Lower lobe of right lung (tissue), 2 donors: ENCODE measurements around the gene S100PBP. TPM values are rescaled to one million over a fixed set of nuclear protein-coding genes. Genes with fewer than 3 reads are reported as not detected.

Source experiments
- ATAC-seq, 2 donors: fragments of 200-7000 bp; cut with Tn5 transposase; one replicate each; pipeline ENCODE4 v1.9.1; 2020 to 2022; ENCODE audit warnings: mild to moderate bottlenecking in 2 of 2, moderate library complexity in 2 of 2
- DNase-seq: peaks from one replicate; pipeline ENCODE4 v3.0.0-alpha.2; 2020
- H3K27ac ChIP-seq: fragments of 200-600 bp; one replicate; pipeline ENCODE4 v1.8.0; 2022
- H3K27me3 ChIP-seq: fragments of 200-600 bp; one replicate; pipeline ENCODE4 v1.8.0; 2022; ENCODE audit warnings: low read depth
- H3K36me3 ChIP-seq: fragments of 200-600 bp; one replicate; pipeline ENCODE4 v1.8.0; 2022; ENCODE audit warnings: mild to moderate bottlenecking
- H3K4me1 ChIP-seq: fragments of 200-600 bp; one replicate; pipeline ENCODE4 v1.8.0; 2022
- H3K4me3 ChIP-seq: fragments of 200-600 bp; one replicate; pipeline ENCODE4 v1.8.0; 2022; ENCODE audit warnings: mild to moderate bottlenecking
- H3K9me3 ChIP-seq: fragments of 200-600 bp; one replicate; pipeline ENCODE4 v1.8.0; 2022
- intact Hi-C: fragments of 100-400 bp; cut with DNase I; formaldehyde crosslinking; loops from one replicate; pipeline ENCODE4 v1.11.0; 2022
- long read RNA-seq: library from polyadenylated mRNA; unstranded; transcript quantifications from one replicate; pipeline ENCODE4 v2.0.0, GENCODE V29; 2021
- total RNA-seq: library from RNA; stranded (reverse); fragmentation: NEBNext Ultra II Directional; extraction: Animal tissue kit (Norgen Biotek cat#: 25700); gene quantifications from one replicate; pipeline ENCODE4 v1.2.1, GENCODE V29; 2021
- TF ChIP-seq, protein P1 (sequence below): fragments of 200-600 bp; IDR thresholded peaks from one replicate; pipeline ENCODE4 v1.8.0; 2022; ENCODE audit warnings: antibody characterized with exemption, mild to moderate bottlenecking
- donor health status: DM: no; HTN: yes; CAD: no; lungs with severe emphysema.

S100PBP gene
- 37.5 TPM for total RNA-seq
- long read RNA-seq, full-length matches to known transcripts = 5 of 28 reads
- long read RNA-seq, partial matches to known transcripts = 1 of 28 reads
- long read RNA-seq, other reads (novel, unspliced or antisense) = 22 of 28 reads

DNA sequence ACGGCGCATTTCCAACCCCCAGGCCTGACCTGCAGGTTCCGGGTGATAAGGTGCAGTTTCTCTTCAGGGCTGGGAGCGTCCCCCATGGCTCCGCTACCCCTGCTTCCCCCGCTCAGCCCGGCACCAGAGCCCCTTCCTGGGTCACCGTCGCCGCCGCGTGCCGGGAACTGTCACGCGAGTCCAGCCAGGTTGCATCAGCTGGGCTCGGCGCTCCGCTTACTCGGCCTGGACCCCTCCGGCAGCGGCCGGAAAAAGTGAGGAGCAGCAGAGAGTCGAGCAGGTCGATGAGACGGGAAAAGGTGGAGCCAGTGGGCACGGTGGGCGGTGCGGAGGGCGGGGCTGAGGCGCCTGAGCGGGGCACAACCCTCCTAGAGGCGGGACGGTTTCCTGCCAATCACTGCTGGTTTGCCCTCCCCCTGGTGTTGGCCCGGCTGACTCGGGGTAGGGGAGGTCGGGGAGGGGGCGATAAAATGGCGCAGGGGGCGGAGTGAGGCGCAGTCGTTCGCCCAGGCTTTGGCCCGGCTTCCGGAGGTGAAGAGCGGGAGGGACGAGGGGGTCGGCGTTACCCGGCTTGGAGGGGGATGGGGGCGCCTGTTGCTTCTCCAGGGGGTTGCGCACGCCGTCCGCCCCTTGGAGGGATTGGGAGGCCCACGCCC, at the start of gene S100PBP, which contains the start of gene YARS1:
Gene S100PBP (plus strand): TSS at position 495 of the 656 bp plus-strand sequence. CDS start 8,447 bp downstream, outside the sequence.
Gene YARS1 (minus strand): TSS at position 200 of the 656 bp plus-strand sequence. CDS start 114 bp downstream, at position 86.
- peak within 1 kb of the TSS; percentile 95 for H3K27ac ChIP-seq
- H3K9me3 ChIP-seq = no peaks in the 10 kb centered on the region
- peaks cover 55% of the 10 kb centered on the region for H3K4me1 ChIP-seq
- DNase-seq = peak; percentile 99
- ATAC-seq = peak; percentile 99
- H3K4me3 ChIP-seq = peak within 1 kb of the TSS; percentile 98
- TF ChIP-seq, protein P1, sequence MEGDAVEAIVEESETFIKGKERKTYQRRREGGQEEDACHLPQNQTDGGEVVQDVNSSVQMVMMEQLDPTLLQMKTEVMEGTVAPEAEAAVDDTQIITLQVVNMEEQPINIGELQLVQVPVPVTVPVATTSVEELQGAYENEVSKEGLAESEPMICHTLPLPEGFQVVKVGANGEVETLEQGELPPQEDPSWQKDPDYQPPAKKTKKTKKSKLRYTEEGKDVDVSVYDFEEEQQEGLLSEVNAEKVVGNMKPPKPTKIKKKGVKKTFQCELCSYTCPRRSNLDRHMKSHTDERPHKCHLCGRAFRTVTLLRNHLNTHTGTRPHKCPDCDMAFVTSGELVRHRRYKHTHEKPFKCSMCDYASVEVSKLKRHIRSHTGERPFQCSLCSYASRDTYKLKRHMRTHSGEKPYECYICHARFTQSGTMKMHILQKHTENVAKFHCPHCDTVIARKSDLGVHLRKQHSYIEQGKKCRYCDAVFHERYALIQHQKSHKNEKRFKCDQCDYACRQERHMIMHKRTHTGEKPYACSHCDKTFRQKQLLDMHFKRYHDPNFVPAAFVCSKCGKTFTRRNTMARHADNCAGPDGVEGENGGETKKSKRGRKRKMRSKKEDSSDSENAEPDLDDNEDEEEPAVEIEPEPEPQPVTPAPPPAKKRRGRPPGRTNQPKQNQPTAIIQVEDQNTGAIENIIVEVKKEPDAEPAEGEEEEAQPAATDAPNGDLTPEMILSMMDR = peak; percentile 15
- H3K27me3 ChIP-seq = no peaks in the 10 kb centered on the region
- peaks cover under 1% of the 10 kb centered on the region for H3K36me3 ChIP-seq
- intact Hi-C loops = no loop called here

DNA sequence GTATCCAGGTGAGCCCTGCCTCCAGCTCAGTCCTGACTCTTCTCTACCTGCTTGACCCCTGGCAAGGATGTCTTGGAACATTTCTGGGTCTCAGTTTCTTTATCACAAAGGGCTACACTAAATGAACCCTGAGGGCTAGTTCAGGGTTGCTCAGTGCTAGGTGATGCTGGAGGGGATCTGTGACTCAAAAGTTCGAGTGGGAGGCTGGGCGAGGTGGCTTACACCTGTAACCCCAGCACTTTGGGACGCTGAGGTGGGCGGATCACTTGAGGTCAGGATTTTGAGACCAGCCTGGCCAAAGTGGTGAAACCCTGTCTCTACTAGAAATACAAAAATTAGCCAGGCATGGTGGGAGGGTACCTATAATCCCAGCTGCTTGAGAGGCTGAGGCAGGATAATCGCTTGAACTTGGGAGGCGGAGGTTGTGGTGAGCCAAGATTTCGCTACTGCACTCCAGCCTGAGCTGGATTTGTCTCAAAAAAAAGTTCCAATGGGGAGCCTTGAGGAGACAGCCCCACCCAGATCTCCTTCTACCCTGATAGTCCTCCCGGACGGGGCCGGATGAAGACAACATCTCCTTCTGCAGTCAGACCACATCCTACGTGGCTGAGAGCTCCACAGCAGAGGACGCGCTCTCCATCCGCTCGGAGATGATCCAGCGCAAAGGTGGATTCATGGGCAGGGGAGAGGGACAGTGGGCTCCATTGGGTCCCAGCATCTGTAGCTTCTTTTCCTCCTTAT, 49.2 kb upstream of the S100PBP start:
- H3K27me3 ChIP-seq = no peaks in the 10 kb centered on the region
- H3K36me3 ChIP-seq = peaks cover 38% of the 10 kb centered on the region
- H3K9me3 ChIP-seq = no peaks in the 10 kb centered on the region
- H3K27ac ChIP-seq = peak overlapping the region; percentile 31
- no peak for ATAC-seq
- TF ChIP-seq, protein P1 = no peak
- DNase-seq = peak; percentile 33
- no peak overlapping the region for H3K4me3 ChIP-seq
- peaks cover 51% of the 10 kb centered on the region for H3K4me1 ChIP-seq
- intact Hi-C loops = no loop called here

DNA sequence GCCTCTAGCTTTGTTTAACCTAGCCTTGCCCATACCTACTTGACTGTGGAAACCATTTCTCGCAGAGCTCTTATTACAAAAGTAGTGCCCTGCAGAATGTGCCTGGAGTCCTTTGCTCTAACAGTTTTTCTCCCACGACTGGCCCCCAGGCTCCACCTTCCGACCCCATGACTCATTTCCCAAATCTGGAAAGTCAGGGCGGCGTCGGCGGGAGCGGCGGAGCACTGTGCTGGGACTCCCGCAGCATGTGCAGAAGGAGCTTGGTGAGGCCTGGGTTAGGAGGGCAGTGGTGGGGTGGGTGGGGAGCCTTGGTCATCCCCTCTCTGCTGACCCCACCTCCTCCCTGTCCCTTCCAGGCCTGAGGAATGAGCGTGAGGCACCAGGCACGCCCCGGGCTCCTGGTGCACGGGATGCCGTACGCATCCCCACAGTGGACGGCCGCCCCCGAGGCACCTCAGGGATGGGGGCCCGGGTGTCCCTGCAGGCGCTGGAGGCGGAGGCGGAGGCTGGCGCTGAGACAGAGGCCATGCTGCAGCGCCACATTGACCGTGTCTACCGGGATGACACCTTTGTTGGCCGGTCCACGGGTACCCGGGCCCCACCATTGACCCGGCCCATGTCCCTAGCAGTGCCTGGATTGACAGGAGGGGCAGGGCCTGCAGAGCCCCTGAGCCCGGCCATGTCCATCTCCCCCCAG, 47.8 kb upstream of the S100PBP start:
- ATAC-seq = no peak
- Histone ChIP-seq H3K4me1 (peaks cover 59% of the 10 kb centered on the region), H3K27ac (no peak overlapping the region)

DNA sequence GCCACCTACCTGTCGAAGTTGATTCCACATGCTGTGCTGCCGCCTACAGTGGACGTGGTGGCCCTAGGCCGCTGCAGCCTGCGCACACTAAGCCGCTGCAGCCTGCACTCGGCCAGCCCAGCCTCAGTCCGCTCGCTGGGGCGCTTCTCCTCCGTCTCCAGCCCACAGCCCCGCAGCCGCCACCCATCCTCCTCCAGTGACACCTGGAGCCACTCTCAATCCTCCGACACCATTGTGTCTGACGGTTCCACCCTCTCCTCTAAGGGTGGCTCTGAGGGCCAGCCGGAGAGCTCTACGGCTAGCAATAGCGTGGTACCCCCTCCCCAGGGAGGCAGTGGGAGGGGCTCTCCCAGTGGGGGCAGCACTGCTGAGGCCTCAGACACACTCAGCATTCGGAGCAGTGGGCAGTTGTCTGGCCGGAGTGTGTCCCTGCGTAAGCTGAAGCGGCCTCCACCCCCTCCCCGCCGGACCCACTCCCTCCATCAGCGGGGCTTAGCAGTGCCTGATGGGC, 47.2 kb upstream of the S100PBP start:
- no peaks in the 10 kb centered on the region for H3K9me3 ChIP-seq
- DNase-seq = peak; percentile 37
- H3K36me3 ChIP-seq = peaks cover 51% of the 10 kb centered on the region
- TF ChIP-seq, protein P1 = no peak
- no peak overlapping the region for H3K4me3 ChIP-seq
- intact Hi-C loops = no loop called here
- no peaks in the 10 kb centered on the region for H3K27me3 ChIP-seq
- peaks cover 59% of the 10 kb centered on the region for H3K4me1 ChIP-seq
- no peak for ATAC-seq
- no peak overlapping the region for H3K27ac ChIP-seq

More for the DNA sequence above, 47.8 kb upstream of the S100PBP start:
- Histone ChIP-seq H3K27me3 (no peaks in the 10 kb centered on the region), H3K4me3 (no peak overlapping the region), H3K36me3 (peaks cover 45% of the 10 kb centered on the region), H3K9me3 (no peaks in the 10 kb centered on the region)
- TF ChIP-seq, protein P1 = no peak
- peak; percentile 48 for DNase-seq
- intact Hi-C loops = no loop called here
